ENCODE results near the gene PANK1. TPM values are rescaled to one million over a fixed set of nuclear protein-coding genes. Genes with fewer than 3 reads are reported as not detected.

The PANK1 gene
- total and polyA plus RNA-seq, 2 of the 8 experiments (the other 6 are each of a cell fraction or from before 2014, with no cell fraction given) = 18.5 to 40.4 TPM

MicroRNAs encoded within 50 kb of the gene (microRNA counts, 767-probe panel; counts per million panel counts)
- 879 counts per million, percentile 95 among the panel's probes with 10 or more counts for microRNA hsa-miR-107

Small RNA genes within 50 kb of the gene (microRNA-seq; reads per million reads assigned to microRNA genes)
- 197 to 322 reads per million in 2 experiments for gene MIR107 (ENCODE audit: borderline microRNAs expressed in 2 of 2, borderline number of aligned reads in 2 of 2, borderline replicate concordance in 1 of 2)

Small RNA genes within 50 kb of the gene (small RNA-seq; reads per million reads assigned to genes)
- gene MIR107 (ENCODE audit: insufficient read depth) = 795 reads per million, percentile 99 among the genes with 10 or more reads in this experiment

Other genes starting within 250 kb of the PANK1 start
- 2.6 TPM in 2 replicates for gene IFIT5, start 230.7 kb downstream of the PANK1 start, total RNA-seq (2021; fragmentation: NEBNext Ultra II Directional; extraction: Animal tissue kit (Norgen Biotek cat#: 25700))
- gene IFIT5, start 230.7 kb downstream of the PANK1 start, polyA plus RNA-seq (2011; rRNA removed) = 0.55 and 0.94 TPM in 2 replicates
- gene SLC16A12, start 109.6 kb downstream of the PANK1 start, total RNA-seq (2021; fragmentation: NEBNext Ultra II Directional; extraction: Animal tissue kit (Norgen Biotek cat#: 25700)) = 1.6 and 2.0 TPM in 2 replicates
- 0.89 and 1.9 TPM in 2 replicates for gene SLC16A12, start 109.6 kb downstream of the PANK1 start, polyA plus RNA-seq (2011; rRNA removed)
- gene KIF20B, start 56.3 kb upstream of the PANK1 start, total RNA-seq (2021; fragmentation: NEBNext Ultra II Directional; extraction: Animal tissue kit (Norgen Biotek cat#: 25700)) = 70.8 and 72.0 TPM in 2 replicates
- 2.7 and 4.5 TPM in 2 replicates for gene KIF20B, start 56.3 kb upstream of the PANK1 start, polyA plus RNA-seq (2011; rRNA removed)

All from H1 (cell line).